T-helper 17 cell (primary cell): Measurements from ENCODE around the gene KATNAL1. TPM values are rescaled to one million over a fixed set of nuclear protein-coding genes. Genes with fewer than 3 reads are reported as not detected.
A peak's percentile ranks its signal among the peaks of the same experiment; 100 is the strongest.
"Not testable (repeated sequence)": the region's sequence is repeated elsewhere in the genome, so short reads cannot be mapped to it uniquely, and the experiment has no call there.

Experiments used
- ATAC-seq: fragments of 150-1000 bp; cut with Tn5 transposase; 2 replicates; pipeline ENCODE4 v1.10.0; 2021; ENCODE audit warnings: mild to moderate bottlenecking, moderate library complexity
- DNase-seq, 3 donors: peaks; one replicate each; pipeline versions ENCODE4 v3.0.0 to v3.0.0-alpha.2; 2020 to 2021
- H3K9me3 ChIP-seq: one replicate; pipeline ENCODE4 v1.7.0; 2013; ENCODE audit warnings: low read length, mild to moderate bottlenecking; ENCODE audit not compliant: control insufficient read depth, poor library complexity, severe bottlenecking
- H3K27ac Mint-ChIP-seq: one replicate; pipeline ENCODE4 v1.8.0; 2022; ENCODE audit warnings: mild to moderate bottlenecking, moderate library complexity, mixed read lengths
- H3K27me3 Mint-ChIP-seq: one replicate; pipeline ENCODE4 v1.8.0; 2022; ENCODE audit warnings: mixed read lengths
- H3K36me3 Mint-ChIP-seq: one replicate; pipeline ENCODE4 v1.8.0; 2022; ENCODE audit warnings: low read depth, mixed read lengths
- H3K4me1 Mint-ChIP-seq: one replicate; pipeline ENCODE4 v1.8.0; 2022; ENCODE audit warnings: mild to moderate bottlenecking, mixed read lengths
- H3K4me3 Mint-ChIP-seq: one replicate; pipeline ENCODE4 v1.8.0; 2022; ENCODE audit warnings: mild to moderate bottlenecking, moderate library complexity, mixed read lengths
- total RNA-seq, 4 donors: library from RNA in 2 of 4; stranded (reverse) in 2 of 4; gene quantifications; one replicate each; pipeline ENCODE4 v1.2.3 and lab custom pipeline; 2022 to 2026

Gene KATNAL1
- total RNA-seq, 2 donors from 2014 or later, result 10.6 to 11.8 TPM

- peaks cover 19% of the 10 kb centered on the region for H3K4me1 Mint-ChIP-seq
- no peaks in the 10 kb centered on the region for H3K27me3 Mint-ChIP-seq
- no peaks in the 10 kb centered on the region for H3K9me3 ChIP-seq
- ATAC-seq (no peak), DNase-seq (no peak)
- no peak overlapping the region for H3K4me3 Mint-ChIP-seq
- peaks cover 2% of the 10 kb centered on the region for H3K36me3 Mint-ChIP-seq
- no peak overlapping the region for H3K27ac Mint-ChIP-seq
These were observed 5.5 kb downstream of the KATNAL1 start for GRCh38 chr13:30301827-30302226.

- Mint-ChIP-seq H3K4me1 (peaks cover 19% of the 10 kb centered on the region), H3K27ac (peak overlapping the region; percentile 32), H3K36me3 (peaks cover 2% of the 10 kb centered on the region), H3K27me3 (no peaks in the 10 kb centered on the region), H3K4me3 (no peak overlapping the region)
- ATAC-seq (no peak), DNase-seq (no peak)
- H3K9me3 ChIP-seq, result no peaks in the 10 kb centered on the region
These were observed 6.8 kb downstream of the KATNAL1 start for GRCh38 chr13:30300596-30300995.

GRCh38 chr13:30299786-30300185 lies 7.6 kb downstream of the KATNAL1 start:
- DNase-seq (no peak), ATAC-seq (no peak)
- H3K4me1 Mint-ChIP-seq, result peaks cover 18% of the 10 kb centered on the region
- H3K27ac Mint-ChIP-seq, result peak overlapping the region; percentile 32
- H3K36me3 Mint-ChIP-seq, result peaks cover 2% of the 10 kb centered on the region
- H3K4me3 Mint-ChIP-seq, result no peak overlapping the region
- no peaks in the 10 kb centered on the region for H3K27me3 Mint-ChIP-seq
- no peaks in the 10 kb centered on the region for H3K9me3 ChIP-seq

- peaks cover 21% of the 10 kb centered on the region for H3K4me1 Mint-ChIP-seq
- H3K27me3 Mint-ChIP-seq, result no peaks in the 10 kb centered on the region
- DNase-seq, result no peak
- H3K9me3 ChIP-seq, result no peaks in the 10 kb centered on the region
- peaks cover 6% of the 10 kb centered on the region for H3K36me3 Mint-ChIP-seq
- no peak for ATAC-seq
- H3K27ac Mint-ChIP-seq, result no peak overlapping the region
- H3K4me3 Mint-ChIP-seq, result no peak overlapping the region
These were observed 12.2 kb downstream of the KATNAL1 start for GRCh38 chr13:30295116-30295515.

GRCh38 chr13:30294004-30294403 lies 13.3 kb downstream of the KATNAL1 start:
- Mint-ChIP-seq H3K27me3 (no peaks in the 10 kb centered on the region), H3K4me3 (no peak overlapping the region), H3K36me3 (peaks cover 4% of the 10 kb centered on the region), H3K27ac (no peak overlapping the region), H3K4me1 (peaks cover 22% of the 10 kb centered on the region)
- ATAC-seq (no peak), DNase-seq (no peak)
- H3K9me3 ChIP-seq, result no peaks in the 10 kb centered on the region

- H3K4me1 Mint-ChIP-seq, result peaks cover 19% of the 10 kb centered on the region
- ATAC-seq (no peak), DNase-seq (no peak)
- peaks cover 4% of the 10 kb centered on the region for H3K36me3 Mint-ChIP-seq
- no peak overlapping the region for H3K4me3 Mint-ChIP-seq
- H3K27me3 Mint-ChIP-seq, result no peaks in the 10 kb centered on the region
- no peak overlapping the region for H3K27ac Mint-ChIP-seq
- H3K9me3 ChIP-seq, result no peaks in the 10 kb centered on the region
These were observed 15.0 kb downstream of the KATNAL1 start for GRCh38 chr13:30292325-30292724.

- ATAC-seq, result no peak
- no peak overlapping the region for H3K4me3 Mint-ChIP-seq
- no peak overlapping the region for H3K27ac Mint-ChIP-seq
- no peak for DNase-seq
- H3K36me3 Mint-ChIP-seq, result peaks cover 4% of the 10 kb centered on the region
- H3K4me1 Mint-ChIP-seq, result peaks cover 19% of the 10 kb centered on the region
- no peaks in the 10 kb centered on the region for H3K9me3 ChIP-seq
- no peaks in the 10 kb centered on the region for H3K27me3 Mint-ChIP-seq
These were observed 16.4 kb downstream of the KATNAL1 start for GRCh38 chr13:30290812-30291436.

- peaks cover 19% of the 10 kb centered on the region for H3K4me1 Mint-ChIP-seq
- ATAC-seq (no peak), DNase-seq (no peak)
- no peak overlapping the region for H3K4me3 Mint-ChIP-seq
- peak overlapping the region; percentile 8 for H3K27ac Mint-ChIP-seq
- H3K36me3 Mint-ChIP-seq, result peaks cover 4% of the 10 kb centered on the region
- H3K27me3 Mint-ChIP-seq, result no peaks in the 10 kb centered on the region
- H3K9me3 ChIP-seq, result no peaks in the 10 kb centered on the region
These were observed 17.8 kb downstream of the KATNAL1 start for GRCh38 chr13:30289533-30289932.

- not testable (repeated sequence) for H3K4me1 Mint-ChIP-seq, H3K36me3 Mint-ChIP-seq, ATAC-seq, H3K27ac Mint-ChIP-seq, H3K27me3 Mint-ChIP-seq, DNase-seq, H3K4me3 Mint-ChIP-seq, H3K9me3 ChIP-seq
These were observed 21.3 kb downstream of the KATNAL1 start for GRCh38 chr13:30286059-30286458.

- peaks cover 10% of the 10 kb centered on the region for H3K4me1 Mint-ChIP-seq
- H3K27me3 Mint-ChIP-seq, result no peaks in the 10 kb centered on the region
- no peak overlapping the region for H3K4me3 Mint-ChIP-seq
- no peaks in the 10 kb centered on the region for H3K9me3 ChIP-seq
- no peak for ATAC-seq
- H3K36me3 Mint-ChIP-seq, result peaks cover 9% of the 10 kb centered on the region
- peak overlapping the region; percentile 9 for H3K27ac Mint-ChIP-seq
- DNase-seq, result no peak
These were observed 31.2 kb downstream of the KATNAL1 start for GRCh38 chr13:30276178-30276577.

- peaks cover 5% of the 10 kb centered on the region for H3K36me3 Mint-ChIP-seq
- DNase-seq, result no peak
- no peak overlapping the region for H3K4me3 Mint-ChIP-seq
- no peak for ATAC-seq
- H3K27ac Mint-ChIP-seq, result no peak overlapping the region
- no peaks in the 10 kb centered on the region for H3K27me3 Mint-ChIP-seq
- H3K9me3 ChIP-seq, result no peaks in the 10 kb centered on the region
- peaks cover 10% of the 10 kb centered on the region for H3K4me1 Mint-ChIP-seq
These were observed 33.3 kb downstream of the KATNAL1 start for GRCh38 chr13:30274083-30274482.

GRCh38 chr13:30270035-30270434 lies 37.3 kb downstream of the KATNAL1 start:
- not testable (repeated sequence) for H3K9me3 ChIP-seq, H3K4me3 Mint-ChIP-seq, H3K4me1 Mint-ChIP-seq, ATAC-seq, H3K27me3 Mint-ChIP-seq, H3K36me3 Mint-ChIP-seq, H3K27ac Mint-ChIP-seq, DNase-seq

GRCh38 chr13:30268673-30269072 lies 38.7 kb downstream of the KATNAL1 start:
- no peak for ATAC-seq
- no peak for DNase-seq
- peaks cover 9% of the 10 kb centered on the region for H3K4me1 Mint-ChIP-seq
- no peak overlapping the region for H3K27ac Mint-ChIP-seq
- H3K9me3 ChIP-seq, result no peaks in the 10 kb centered on the region
- H3K36me3 Mint-ChIP-seq, result peaks cover 5% of the 10 kb centered on the region
- no peaks in the 10 kb centered on the region for H3K27me3 Mint-ChIP-seq
- no peak overlapping the region for H3K4me3 Mint-ChIP-seq

GRCh38 chr13:30266756-30267155 lies 40.6 kb downstream of the KATNAL1 start:
- Mint-ChIP-seq H3K27ac (no peak overlapping the region), H3K27me3 (no peaks in the 10 kb centered on the region), H3K36me3 (no peaks in the 10 kb centered on the region), H3K4me3 (no peak overlapping the region), H3K4me1 (peaks cover 3% of the 10 kb centered on the region)
- DNase-seq (no peak), ATAC-seq (no peak)
- H3K9me3 ChIP-seq, result no peaks in the 10 kb centered on the region
